H1 (cell line): ENCODE data around the gene HIVEP3. TPM values are rescaled to one million over a fixed set of nuclear protein-coding genes. Genes with fewer than 3 reads are reported as not detected.

Source experiments
- CTCF ChIA-PET: fragments of 300-600 bp; sonication (Branson Sonifier 250); formaldehyde crosslinking; loops from one replicate; lab custom pipeline; 2021; ENCODE audit not compliant: partially characterized antibody; lab: Charles Lee
- POLR2A ChIA-PET: fragments of 300-600 bp; sonication (Branson Sonifier 250); formaldehyde crosslinking; loops from one replicate; lab custom pipeline; 2021; ENCODE audit warnings: inconsistent platforms; ENCODE audit not compliant: partially characterized antibody; lab: Charles Lee
- DNase-seq, 2 experiments: peaks; one replicate each; pipeline versions ENCODE4 v3.0.0 to v3.0.0-alpha.2; 2010 to 2022; ENCODE audit warnings: low spot score in 2 of 2, low read depth in 1 of 2, mixed read lengths in 1 of 2
- FAIRE-seq: peaks from 2 replicates; lab custom pipeline; 2011; peaks lifted over from hg19 to GRCh38; lab: Jason Lieb, UNC
- H2AFZ ChIP-seq: 2 replicates; pipeline ENCODE4 v1.8.1; 2012; ENCODE audit warnings: low read length, inconsistent platforms
- H2AK5ac ChIP-seq: 2 replicates; pipeline ENCODE4 v1.6.1; 2013; ENCODE audit warnings: low read depth, low read length
- H2BK120ac ChIP-seq: replicated peaks from 2 replicates; pipeline ENCODE3; 2013; ENCODE audit warnings: low read depth, low read length, inconsistent platforms
- H2BK12ac ChIP-seq: 2 replicates; pipeline ENCODE4 v1.6.1; 2013; ENCODE audit warnings: low read depth, low read length
- H2BK15ac ChIP-seq: 2 replicates; pipeline ENCODE4 v1.6.1; 2013; ENCODE audit warnings: low read length
- H2BK20ac ChIP-seq: 2 replicates; pipeline ENCODE4 v1.6.1; 2013; ENCODE audit warnings: low read length
- H2BK5ac ChIP-seq: 2 replicates; pipeline ENCODE4 v1.6.1; 2013; ENCODE audit warnings: low read depth, low read length
- H3K14ac ChIP-seq: 2 replicates; pipeline ENCODE4 v1.6.1; 2013; ENCODE audit warnings: inconsistent platforms; ENCODE audit not compliant: insufficient read length
- H3K18ac ChIP-seq: 2 replicates; pipeline ENCODE4 v1.6.1; 2013; ENCODE audit warnings: low read length; ENCODE audit errors: extremely low read depth
- H3K23ac ChIP-seq: 2 replicates; pipeline ENCODE4 v1.6.1; 2013; ENCODE audit warnings: inconsistent platforms; ENCODE audit not compliant: insufficient read length
- H3K23me2 ChIP-seq: 2 replicates; pipeline ENCODE4 v1.6.1; 2013; ENCODE audit warnings: low read depth, low read length
- H3K27ac ChIP-seq: 2 replicates; pipeline ENCODE4 v1.6.1; 2011; ENCODE audit warnings: low read depth, low read length, inconsistent platforms
- H3K27me3 ChIP-seq, 4 experiments: replicated peaks in 1 of 4; 1 replicate in 1 of 4; 2 replicates in 3 of 4; pipeline versions ENCODE4 v1.6.1 to v1.8.1; 2011 to 2013; ENCODE audit warnings: low read length in 3 of 4, mild to moderate bottlenecking in 3 of 4, inconsistent platforms in 2 of 4, mixed read lengths in 2 of 4, moderate library complexity in 1 of 4; ENCODE audit not compliant: control insufficient read depth in 3 of 4, insufficient read depth in 3 of 4; ENCODE audit errors: extremely low read depth in 1 of 4
- H3K36me3 ChIP-seq, 4 experiments: 2 replicates each; pipeline versions ENCODE4 v1.6.1 to v1.8.1; 2011 to 2013; ENCODE audit warnings: mild to moderate bottlenecking in 4 of 4, low read length in 3 of 4, moderate library complexity in 2 of 4, control low read depth in 1 of 4, inconsistent platforms in 1 of 4; ENCODE audit not compliant: insufficient read depth in 4 of 4, control insufficient read depth in 2 of 4
- H3K4ac ChIP-seq: replicated peaks from 2 replicates; pipeline ENCODE3; 2013; ENCODE audit warnings: low read length, low read depth, mixed read lengths, inconsistent platforms; ENCODE audit not compliant: insufficient read length
- H3K4me1 ChIP-seq, 4 experiments: replicated peaks in 1 of 4; 1 replicate in 1 of 4; 2 replicates in 3 of 4; pipeline versions ENCODE4 v1.6.1 to v1.8.1; 2011 to 2013; ENCODE audit warnings: low read length in 3 of 4, inconsistent platforms in 2 of 4, mixed read lengths in 1 of 4; ENCODE audit not compliant: insufficient read depth in 4 of 4, control insufficient read depth in 3 of 4
- H3K4me2 ChIP-seq, 2 experiments: 2 replicates each; pipeline versions ENCODE4 v1.6.1 to v1.8.1; 2011 to 2013; ENCODE audit warnings: low read depth in 2 of 2, low read length in 2 of 2, control low read depth in 1 of 2, inconsistent platforms in 1 of 2, mild to moderate bottlenecking in 1 of 2; ENCODE audit not compliant: insufficient read depth in 1 of 2
- H3K4me3 ChIP-seq, 4 experiments: fragments of 200-600, 300-600 bp in 1 of 4; sonication (generic), shearing (Covaris generic), sonication (Bioruptor Twin) in 1 of 4; 2 replicates each; pipeline versions ENCODE4 v1.5.1 to v1.8.1; 2011 to 2016; ENCODE audit warnings: low read length in 4 of 4, low read depth in 3 of 4, control low read depth in 2 of 4, inconsistent platforms in 2 of 4, mild to moderate bottlenecking in 2 of 4, mixed read lengths in 1 of 4, moderate library complexity in 1 of 4; ENCODE audit not compliant: insufficient read depth in 2 of 4; ENCODE audit errors: extremely low read depth in 1 of 4
- H3K56ac ChIP-seq: replicated peaks from 2 replicates; pipeline ENCODE3; 2013; ENCODE audit warnings: low read depth, mild to moderate bottlenecking, mixed read lengths, low read length, inconsistent platforms; ENCODE audit not compliant: insufficient read length
- H3K79me1 ChIP-seq: 2 replicates; pipeline ENCODE4 v1.6.1; 2013; ENCODE audit warnings: low read depth, low read length, control low read depth
- H3K79me2 ChIP-seq, 2 experiments: 2 replicates each; pipeline versions ENCODE4 v1.6.1 to v1.8.1; 2012 to 2013; ENCODE audit warnings: low read length in 2 of 2, mild to moderate bottlenecking in 2 of 2, inconsistent platforms in 1 of 2; ENCODE audit not compliant: insufficient read depth in 2 of 2, control insufficient read depth in 1 of 2
- H3K9ac ChIP-seq, 4 experiments: replicated peaks in 1 of 4; 1 replicate in 1 of 4; 2 replicates in 3 of 4; pipeline versions ENCODE4 v1.6.1 to v1.8.1; 2011 to 2013; ENCODE audit warnings: low read depth in 3 of 4, low read length in 3 of 4, control low read depth in 2 of 4, mild to moderate bottlenecking in 2 of 4, moderate library complexity in 2 of 4, inconsistent platforms in 1 of 4; ENCODE audit errors: extremely low read depth in 1 of 4
- H3K9me3 ChIP-seq, 2 experiments: 2 replicates each; pipeline versions ENCODE4 v1.6.1 to v1.8.1; 2012 to 2013; ENCODE audit warnings: mild to moderate bottlenecking in 2 of 2, moderate library complexity in 2 of 2, control low read depth in 1 of 2, inconsistent platforms in 1 of 2, low read depth in 1 of 2, low read length in 1 of 2, mixed read lengths in 1 of 2; ENCODE audit not compliant: insufficient read depth in 2 of 2
- H4K20me1 ChIP-seq, 2 experiments: replicated peaks in 1 of 2; 2 replicates each; pipeline versions ENCODE3 to v1.8.1; 2011 to 2013; ENCODE audit warnings: inconsistent platforms in 2 of 2, low read length in 2 of 2, mild to moderate bottlenecking in 1 of 2; ENCODE audit not compliant: insufficient read depth in 2 of 2, control insufficient read depth in 1 of 2
- H4K5ac ChIP-seq: 2 replicates; pipeline ENCODE4 v1.6.1; 2013; ENCODE audit warnings: low read length, low read depth, mixed read lengths, inconsistent platforms; ENCODE audit not compliant: insufficient read length
- H4K8ac ChIP-seq: 2 replicates; pipeline ENCODE4 v1.8.0; 2013; ENCODE audit warnings: mild to moderate bottlenecking, moderate library complexity, low read length, inconsistent platforms; ENCODE audit not compliant: insufficient read depth; ENCODE audit errors: extremely low read depth
- H4K91ac ChIP-seq: replicated peaks from 2 replicates; pipeline ENCODE3; 2013; ENCODE audit warnings: low read length, mixed read lengths, inconsistent platforms; ENCODE audit not compliant: insufficient read length
- CBX8 ChIP-seq: fragments of 300-800, 300-1000 bp; sonication (generic); IDR thresholded peaks from 2 replicates; pipeline ENCODE4 v1.7.1; 2016; ENCODE audit warnings: low read depth, low read length, borderline replicate concordance
- CHD1 ChIP-seq: IDR thresholded peaks from 2 replicates; pipeline ENCODE4 v1.6.1; 2012; ENCODE audit warnings: low read depth, low read length, improper control_type of control experiment
- E2F6 ChIP-seq: IDR thresholded peaks from 2 replicates; pipeline ENCODE4 v1.6.1; 2012; ENCODE audit warnings: inconsistent platforms
- EP300 ChIP-seq, 2 experiments: IDR thresholded peaks; 1 replicate in 1 of 2; 2 replicates in 1 of 2; pipeline ENCODE4 v1.6.1; 2011 to 2012; ENCODE audit warnings: low read depth in 2 of 2, low read length in 2 of 2, mild to moderate bottlenecking in 2 of 2, borderline replicate concordance in 1 of 2, inconsistent platforms in 1 of 2, moderate library complexity in 1 of 2
- NANOG ChIP-seq: IDR thresholded peaks from 2 replicates; pipeline ENCODE4 v1.6.1; 2011; ENCODE audit warnings: low read length, low read depth, mild to moderate bottlenecking, inconsistent platforms; ENCODE audit not compliant: insufficient read depth, poor library complexity, severe bottlenecking
- RBBP5 ChIP-seq: IDR thresholded peaks from 2 replicates; pipeline ENCODE4 v1.7.1; 2012; ENCODE audit warnings: low read depth, mild to moderate bottlenecking, inconsistent platforms, low read length, moderate library complexity, borderline replicate concordance
- RFX5 ChIP-seq: IDR thresholded peaks from 2 replicates; pipeline ENCODE4 v1.6.1; 2011; ENCODE audit warnings: low read depth, low read length, improper control_type of control experiment, borderline replicate concordance
- RNF2 ChIP-seq: fragments of 200-900, 300-1000 bp; sonication (generic); IDR thresholded peaks from 2 replicates; pipeline ENCODE4 v1.7.1; 2016; ENCODE audit warnings: borderline replicate concordance, low read depth, mild to moderate bottlenecking, antibody characterized with exemption, low read length; ENCODE audit not compliant: poor library complexity, severe bottlenecking; ENCODE audit errors: missing control alignments
- SIRT6 ChIP-seq: IDR thresholded peaks from one replicate; pipeline ENCODE4 v1.7.1; 2012; ENCODE audit warnings: low read length, inconsistent platforms
- SP4 ChIP-seq: IDR thresholded peaks from 2 replicates; pipeline ENCODE4 v1.6.1; 2012; ENCODE audit warnings: low read length, inconsistent platforms
- TAF1 ChIP-seq: IDR thresholded peaks from 2 replicates; pipeline ENCODE4 v1.6.1; 2011; ENCODE audit warnings: mild to moderate bottlenecking, low read depth, low read length
- WGBS, 2 experiments: shearing (Covaris generic) in 1 of 2; methylation state at CpG; one replicate each; pipeline versions ENCODE4 v1.1.6 to v1.1.7; 2013 to 2015; ENCODE audit warnings: low lambda C conversion rate in 2 of 2, mixed read lengths in 2 of 2, inconsistent platforms in 1 of 2, low coverage in 1 of 2, missing lambda C conversion rate in 1 of 2; ENCODE audit not compliant: insufficient replicate concordance in 2 of 2, insufficient coverage in 1 of 2, insufficient read length in 1 of 2; ENCODE audit errors: extremely low coverage in 1 of 2, missing lambda C conversion rate in 1 of 2; 5-methylcytosine and 5-hydroxymethylcytosine counted together
- polyA plus RNA-seq, 7 experiments: library from polyadenylated mRNA; depleted of rRNA in 3 of 7; stranded (reverse) in 5 of 7; unstranded in 2 of 7; fragments of >200 nt in 5 of 7; fragments of 200-250 nt in 2 of 7; gene quantifications; 1 replicate in 5 of 7; 2 replicates in 1 of 7; 4 replicates in 1 of 7; pipeline versions ENCODE4 v1.2.1 to v1.2.3, GENCODE V29; 2011 to 2013; ENCODE audit warnings: missing spikeins in 2 of 7, mixed read lengths in 2 of 7
- total RNA-seq: library from RNA; stranded (reverse); fragmentation: NEBNext Ultra II Directional; extraction: Animal tissue kit (Norgen Biotek cat#: 25700); gene quantifications from 2 replicates; pipeline ENCODE4 v1.2.1, GENCODE V29; 2021

The HIVEP3 gene
- total and polyA plus RNA-seq, 2 of the 8 experiments (the other 6 are each of a cell fraction or from before 2014, with no cell fraction given): 0.24 to 0.69 TPM

- H3K79me2 ChIP-seq: no peaks in the 10 kb centered on the region
- no peak overlapping the region for H2BK15ac ChIP-seq
- POLR2A ChIA-PET: no interaction called here
- H2BK120ac ChIP-seq: no peak overlapping the region
- DNase-seq: no peak
- H3K4ac ChIP-seq: no peak overlapping the region
- H3K14ac ChIP-seq: no peak overlapping the region
- no peak overlapping the region for H2BK12ac ChIP-seq
- H2AFZ ChIP-seq: no peak overlapping the region
- no peak overlapping the region for H3K23ac ChIP-seq
- H2BK5ac ChIP-seq: no peak overlapping the region
- no peak overlapping the region for H3K4me3 ChIP-seq
- no peaks in the 10 kb centered on the region for H3K9me3 ChIP-seq
- no peaks in the 10 kb centered on the region for H4K20me1 ChIP-seq
- H3K56ac ChIP-seq: no peak overlapping the region
- no peaks in the 10 kb centered on the region for H3K79me1 ChIP-seq
- H3K4me2 ChIP-seq: no peak overlapping the region
- peaks cover 0 to 3% (median 0%) of the 10 kb centered on the region in 4 experiments; a peak in 2 of 7 replicates for H3K4me1 ChIP-seq
- no peak overlapping the region for H4K5ac ChIP-seq
- CTCF ChIA-PET: interaction anchor here (1.0 kb wide), 1 partner anchor 18 kb away, joined by 3 read pairs; no protein-coding TSS in a partner anchor
- no peaks in the 10 kb centered on the region for H3K36me3 ChIP-seq
- H3K27ac ChIP-seq: no peak overlapping the region
- no peak for FAIRE-seq
- H2AK5ac ChIP-seq: no peak overlapping the region
- H3K9ac ChIP-seq: no peak overlapping the region
- H3K23me2 ChIP-seq: no peaks in the 10 kb centered on the region
- 95% methylated on average over 4 of the region's 4 CpGs; no CpG with 5 or more reads in 1 of the 2 experiments for WGBS, 2 experiments
- no peak overlapping the region for H2BK20ac ChIP-seq
- peaks cover 0 to 2% (median 0%) of the 10 kb centered on the region in 4 experiments; a peak in 1 of 7 replicates for H3K27me3 ChIP-seq
- H3K18ac ChIP-seq: no peak overlapping the region
- H4K8ac ChIP-seq: no peak overlapping the region
- H4K91ac ChIP-seq: no peak overlapping the region
- TF ChIP-seq NANOG (no peak), TAF1 (no peak), E2F6 (no peak), SP4 (no peak), CBX8 (no peak), CHD1 (no peak), RNF2 (no peak), RFX5 (no peak), SIRT6 (no peak), EP300 (IDR thresholded peaks at IDR 0.05; ENCODE audit: borderline replicate concordance in 1 of 2, low read depth in 2 of 2, low read length in 2 of 2) (no peak), RBBP5 (no peak)
Measured at GRCh38 chr1:41735139-41735538, 183.6 kb downstream of the HIVEP3 start.
